Duodenal mucosa (tissue), 2 donors: ENCODE measurements around the gene TANGO2.

Experiments
- H3K27ac ChIP-seq: one replicate; pipeline ENCODE4 v1.7.0; 2013; ENCODE audit warnings: low read depth, low read length
- H3K27me3 ChIP-seq, 2 donors: one replicate each; pipeline ENCODE4 v1.7.0; 2013; ENCODE audit warnings: low read length in 2 of 2, control low read depth in 1 of 2; ENCODE audit not compliant: insufficient read depth in 2 of 2, control insufficient read depth in 1 of 2
- H3K36me3 ChIP-seq, 2 donors: one replicate each; pipeline ENCODE4 v1.7.0; 2013; ENCODE audit warnings: low read length in 2 of 2, control low read depth in 1 of 2; ENCODE audit not compliant: insufficient read depth in 2 of 2, control insufficient read depth in 1 of 2
- H3K4me1 ChIP-seq, 2 donors: one replicate each; pipeline ENCODE4 v1.7.0; 2013; ENCODE audit warnings: low read length in 2 of 2, control low read depth in 1 of 2; ENCODE audit not compliant: insufficient read depth in 2 of 2, control insufficient read depth in 1 of 2
- H3K4me3 ChIP-seq, 2 donors: one replicate each; pipeline ENCODE4 v1.7.0; 2013; ENCODE audit warnings: low read length in 2 of 2, low read depth in 1 of 2
- H3K9ac ChIP-seq, 2 donors: one replicate each; pipeline ENCODE4 v1.7.0; 2013; ENCODE audit warnings: low read length in 2 of 2, low read depth in 1 of 2
- H3K9me3 ChIP-seq, 2 donors: one replicate each; pipeline ENCODE4 v1.7.0; 2013; ENCODE audit warnings: low read length in 2 of 2, control low read depth in 1 of 2; ENCODE audit not compliant: control insufficient read depth in 1 of 2

TANGO2 gene

GRCh38 chr22:20028855-20029549, 8.1 kb downstream of the TANGO2 start:
- H3K27me3 ChIP-seq = no peaks in the 10 kb centered on the region
- peaks cover 0 to 14% of the 10 kb centered on the region in 2 donors for H3K4me1 ChIP-seq
- no peak overlapping the region for H3K4me3 ChIP-seq
- H3K27ac ChIP-seq = no peak overlapping the region
- no peak overlapping the region for H3K9ac ChIP-seq
- peaks cover 0 to 20% of the 10 kb centered on the region in 2 donors for H3K36me3 ChIP-seq
- H3K9me3 ChIP-seq = no peaks in the 10 kb centered on the region

GRCh38 chr22:20029550-20030225, 8.8 kb downstream of the TANGO2 start:
- Histone ChIP-seq H3K27me3 (no peaks in the 10 kb centered on the region), H3K9me3 (no peaks in the 10 kb centered on the region), H3K36me3 (peaks cover 0 to 18% of the 10 kb centered on the region in 2 donors), H3K4me1 (peaks cover 0 to 14% of the 10 kb centered on the region in 2 donors), H3K4me3 (no peak overlapping the region), H3K9ac (no peak overlapping the region), H3K27ac (no peak overlapping the region)

DNA sequence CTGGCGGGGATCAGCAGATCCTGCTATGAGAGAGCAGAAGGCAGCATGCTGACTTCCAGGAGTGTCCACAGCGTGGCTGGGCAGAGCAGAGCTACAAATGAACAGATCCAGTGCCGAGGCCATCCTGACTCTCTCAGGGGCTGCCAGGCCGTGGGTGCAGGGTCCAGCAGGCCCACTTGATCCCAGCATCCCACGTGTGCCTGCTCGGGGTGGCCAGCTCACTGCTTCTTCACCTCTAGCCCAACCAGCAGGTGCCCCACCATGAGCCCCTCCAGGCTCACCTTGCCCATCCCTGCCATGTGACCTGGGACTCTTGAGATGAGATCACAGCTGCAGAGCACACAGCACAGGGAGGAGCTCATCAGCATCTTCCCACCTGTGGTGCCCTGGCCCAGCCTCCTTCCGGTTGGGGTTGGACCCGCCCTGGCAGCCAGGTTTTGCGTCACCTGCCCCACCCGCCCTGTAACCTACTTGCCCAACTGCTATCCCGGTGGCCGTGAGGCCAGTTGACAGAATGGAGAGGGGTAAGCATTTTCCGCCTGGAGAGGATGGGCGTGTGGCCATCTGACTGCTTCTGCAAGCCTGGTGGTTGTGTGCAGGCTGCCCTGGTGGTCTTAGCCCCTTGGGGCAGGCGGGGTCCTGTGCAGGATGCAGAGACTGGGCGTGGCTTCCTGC, 11.0 kb downstream of the TANGO2 start:
- no peak overlapping the region for H3K27ac ChIP-seq
- H3K9ac ChIP-seq = no peak overlapping the region
- H3K4me1 ChIP-seq = peaks cover 0 to 14% of the 10 kb centered on the region in 2 donors
- no peaks in the 10 kb centered on the region for H3K9me3 ChIP-seq
- peaks cover 0 to 17% of the 10 kb centered on the region in 2 donors for H3K36me3 ChIP-seq
- no peak overlapping the region for H3K4me3 ChIP-seq
- no peaks in the 10 kb centered on the region for H3K27me3 ChIP-seq

GRCh38 chr22:20032407-20032991, 11.6 kb downstream of the TANGO2 start:
- no peak overlapping the region for H3K27ac ChIP-seq

DNA sequence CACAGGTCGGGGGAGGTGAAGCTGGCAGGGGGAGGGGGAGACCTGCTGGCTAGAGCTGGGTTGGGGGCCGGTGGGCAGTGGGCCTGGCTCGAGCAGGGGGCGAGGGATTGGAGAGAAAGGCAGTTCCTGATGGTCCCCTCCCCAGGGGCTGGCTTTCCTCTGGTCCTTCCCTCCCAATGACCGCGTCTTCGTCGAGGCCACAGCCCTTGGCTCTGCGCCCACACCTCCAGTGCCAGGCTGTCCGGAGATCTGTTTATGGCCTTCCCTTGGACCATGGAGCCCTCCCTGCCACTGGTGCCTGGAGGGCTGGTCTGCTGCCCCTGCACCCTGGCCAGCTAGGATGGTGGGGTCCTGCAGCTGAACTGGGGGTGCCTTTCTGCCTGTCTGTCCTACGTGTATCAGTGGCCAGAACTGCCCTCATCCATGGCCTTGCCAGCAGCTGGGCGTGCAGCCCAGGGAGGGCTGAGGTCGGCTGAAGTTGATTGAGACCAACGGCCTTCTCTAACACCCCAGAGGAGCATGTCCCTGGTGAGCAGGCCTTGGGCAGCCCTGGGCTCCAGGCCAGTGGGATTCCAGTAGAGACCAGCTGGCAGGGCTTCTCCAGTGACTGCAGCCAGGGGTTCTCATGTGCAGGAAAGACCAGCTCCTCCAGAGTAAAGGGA, 12.3 kb downstream of the TANGO2 start:
- peaks cover 0 to 14% of the 10 kb centered on the region in 2 donors for H3K4me1 ChIP-seq
- no peaks in the 10 kb centered on the region for H3K27me3 ChIP-seq
- no peak overlapping the region for H3K9ac ChIP-seq
- H3K9me3 ChIP-seq = no peaks in the 10 kb centered on the region
- no peak overlapping the region for H3K27ac ChIP-seq
- H3K4me3 ChIP-seq = no peak overlapping the region
- peaks cover 0 to 27% of the 10 kb centered on the region in 2 donors for H3K36me3 ChIP-seq

More at GRCh38 chr22:20032407-20032991, 11.6 kb downstream of the TANGO2 start:
- H3K36me3 ChIP-seq = peaks cover 0 to 22% of the 10 kb centered on the region in 2 donors
- no peak overlapping the region for H3K9ac ChIP-seq
- no peaks in the 10 kb centered on the region for H3K9me3 ChIP-seq
- H3K4me3 ChIP-seq = no peak overlapping the region
- peaks cover 0 to 14% of the 10 kb centered on the region in 2 donors for H3K4me1 ChIP-seq
- H3K27me3 ChIP-seq = no peaks in the 10 kb centered on the region

- Histone ChIP-seq H3K36me3 (peaks cover 0 to 32% of the 10 kb centered on the region in 2 donors), H3K27ac (no peak overlapping the region), H3K4me1 (peaks cover 0 to 12% of the 10 kb centered on the region in 2 donors)
Observed at GRCh38 chr22:20034143-20034542, 13.2 kb downstream of the TANGO2 start.

GRCh38 chr22:20035375-20036083, 14.6 kb downstream of the TANGO2 start:
- Histone ChIP-seq H3K27me3 (no peaks in the 10 kb centered on the region), H3K9me3 (no peaks in the 10 kb centered on the region), H3K9ac (no peak overlapping the region), H3K4me1 (peaks cover 0 to 12% of the 10 kb centered on the region in 2 donors), H3K36me3 (peaks cover 0 to 37% of the 10 kb centered on the region in 2 donors), H3K4me3 (no peak overlapping the region), H3K27ac (no peak overlapping the region)

More at GRCh38 chr22:20034143-20034542, 13.2 kb downstream of the TANGO2 start:
- Histone ChIP-seq H3K4me3 (no peak overlapping the region), H3K9ac (no peak overlapping the region), H3K9me3 (no peaks in the 10 kb centered on the region), H3K27me3 (no peaks in the 10 kb centered on the region)

DNA sequence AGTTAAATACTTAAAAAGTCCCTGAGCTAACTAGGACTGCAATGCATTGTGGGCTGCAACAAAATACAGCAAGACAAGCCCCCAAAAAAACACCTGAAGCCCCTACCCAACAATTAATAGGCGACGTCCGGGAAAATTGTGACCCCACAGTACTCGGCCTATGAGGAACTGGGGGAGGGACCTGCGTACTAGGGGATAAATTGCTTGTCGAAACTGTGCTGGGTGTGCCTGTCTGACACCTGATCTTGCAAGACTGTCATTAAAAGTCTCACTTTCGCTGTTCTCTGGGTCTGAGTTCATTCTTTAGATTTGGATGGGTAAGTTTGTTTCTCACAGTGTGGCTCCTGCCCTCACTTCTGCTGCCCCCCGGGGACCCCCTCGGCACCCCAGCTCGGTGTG, 15.2 kb downstream of the TANGO2 start:
- peaks cover 0 to 37% of the 10 kb centered on the region in 2 donors for H3K36me3 ChIP-seq
- H3K4me3 ChIP-seq = no peak overlapping the region
- no peak overlapping the region for H3K27ac ChIP-seq
- peaks cover 0 to 12% of the 10 kb centered on the region in 2 donors for H3K4me1 ChIP-seq
- H3K27me3 ChIP-seq = no peaks in the 10 kb centered on the region
- no peak overlapping the region for H3K9ac ChIP-seq
- H3K9me3 ChIP-seq = no peaks in the 10 kb centered on the region
